Measurements from ENCODE around the gene CCDC78. TPM values are rescaled to one million over a fixed set of nuclear protein-coding genes. Genes with fewer than 3 reads are reported as not detected.

Gene CCDC78
- total RNA-seq, 4 donors from 2014 or later: 0.72 to 2.4 (median 1.5) TPM

DNA sequence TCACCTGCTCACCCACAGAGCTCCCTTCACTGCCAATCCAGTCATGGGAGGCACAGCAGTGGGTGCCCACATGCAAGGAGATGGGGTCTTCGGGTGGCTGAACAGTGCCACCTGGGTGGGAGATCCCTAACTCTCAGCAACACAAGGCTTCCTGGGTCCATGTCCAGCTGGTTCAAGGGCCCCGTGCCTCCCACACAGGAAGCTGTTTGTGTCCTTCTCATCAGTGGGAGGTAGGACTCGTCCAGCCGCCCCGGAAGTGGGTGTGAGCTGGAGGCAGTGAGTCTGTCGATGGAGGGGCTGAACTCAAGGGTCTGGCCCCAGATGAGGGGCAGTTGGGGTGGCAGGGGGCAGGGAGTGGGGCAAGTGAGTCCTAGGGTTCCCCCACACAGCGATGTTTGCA lies 22.2 kb downstream of the CCDC78 start:
- ATAC-seq (ENCODE audit: low FRiP score): no peak
- DNase-seq (ENCODE audit: low spot score): no peak
- TF ChIP-seq CTCF (IDR thresholded peaks at IDR 0.05): no peak

GRCh38 chr16:703406-703805 lies 22.8 kb downstream of the CCDC78 start:
- DNase-seq (ENCODE audit: low spot score) (no peak), ATAC-seq (ENCODE audit: low FRiP score) (no peak)
- no peak for TF ChIP-seq CTCF (IDR thresholded peaks at IDR 0.05)

DNA sequence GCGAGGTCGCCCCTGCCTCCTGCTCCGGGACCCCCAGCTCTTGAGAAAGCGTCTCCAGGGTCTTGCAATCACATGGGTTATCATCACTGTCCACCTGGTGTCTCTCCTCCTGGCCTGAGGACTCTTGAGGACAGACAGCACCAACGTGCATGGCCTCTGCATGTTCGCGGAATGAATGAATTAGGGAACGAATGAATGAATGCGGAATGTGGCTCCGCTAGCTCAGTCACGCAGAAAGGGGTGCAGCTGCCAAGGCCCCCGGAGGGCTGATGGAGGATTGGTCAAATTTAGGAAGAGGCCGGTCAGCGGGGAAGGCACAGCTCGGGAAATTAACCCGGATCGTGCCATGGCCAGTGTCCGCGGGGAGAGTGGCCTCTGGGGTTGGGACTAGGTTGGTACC lies 23.9 kb downstream of the CCDC78 start:
- DNase-seq (ENCODE audit: low spot score) (no peak), ATAC-seq (ENCODE audit: low FRiP score) (no peak)
- TF ChIP-seq CTCF (IDR thresholded peaks at IDR 0.05): no peak

DNA sequence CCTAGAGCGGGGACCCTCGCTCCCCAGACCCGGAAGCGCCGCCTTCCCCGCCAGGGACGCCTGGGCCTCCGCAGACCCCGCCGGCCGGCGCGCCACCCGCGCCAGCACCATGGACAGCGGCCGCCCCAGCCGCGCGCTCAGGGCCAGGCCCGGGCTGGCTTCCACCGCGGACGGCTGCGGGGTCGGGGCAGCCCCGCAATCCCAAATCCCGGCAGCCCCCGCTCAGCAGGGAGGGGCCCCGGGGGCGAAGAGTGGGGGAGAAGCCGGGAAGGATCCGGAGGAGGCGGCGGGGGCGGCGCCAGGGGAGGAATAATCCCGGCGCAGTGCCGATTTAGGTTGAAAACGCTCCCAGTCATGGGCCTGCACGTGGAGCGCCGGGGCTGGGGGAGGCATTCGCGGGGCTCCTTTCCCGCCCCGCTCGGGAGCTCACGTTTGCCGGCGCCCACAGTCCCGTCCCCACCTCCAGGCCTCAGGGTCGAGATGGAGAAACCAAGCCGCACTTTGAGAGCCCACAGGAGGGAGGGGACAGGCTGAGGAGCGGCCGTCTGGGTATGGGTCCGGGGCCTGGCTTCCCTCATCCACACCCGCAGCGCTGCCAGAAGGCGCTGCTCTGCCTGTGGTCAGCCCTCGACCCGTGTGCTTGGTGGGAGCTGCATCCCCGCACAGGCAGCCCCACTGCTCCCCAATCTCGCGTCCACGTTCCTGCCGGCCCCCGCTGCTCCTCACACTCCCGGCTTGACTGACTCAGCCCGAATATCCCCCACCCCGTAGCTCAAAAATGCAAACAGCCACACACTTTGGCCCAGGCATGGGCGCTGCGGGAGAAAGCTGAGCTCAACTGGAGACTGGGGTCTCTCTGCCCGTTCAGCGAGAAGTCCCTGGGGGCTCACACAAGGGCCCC lies 25.3 kb downstream of the CCDC78 start:
- DNase-seq (ENCODE audit: low spot score) (no peak), ATAC-seq (ENCODE audit: low FRiP score) (peak; percentile 61)

DNA sequence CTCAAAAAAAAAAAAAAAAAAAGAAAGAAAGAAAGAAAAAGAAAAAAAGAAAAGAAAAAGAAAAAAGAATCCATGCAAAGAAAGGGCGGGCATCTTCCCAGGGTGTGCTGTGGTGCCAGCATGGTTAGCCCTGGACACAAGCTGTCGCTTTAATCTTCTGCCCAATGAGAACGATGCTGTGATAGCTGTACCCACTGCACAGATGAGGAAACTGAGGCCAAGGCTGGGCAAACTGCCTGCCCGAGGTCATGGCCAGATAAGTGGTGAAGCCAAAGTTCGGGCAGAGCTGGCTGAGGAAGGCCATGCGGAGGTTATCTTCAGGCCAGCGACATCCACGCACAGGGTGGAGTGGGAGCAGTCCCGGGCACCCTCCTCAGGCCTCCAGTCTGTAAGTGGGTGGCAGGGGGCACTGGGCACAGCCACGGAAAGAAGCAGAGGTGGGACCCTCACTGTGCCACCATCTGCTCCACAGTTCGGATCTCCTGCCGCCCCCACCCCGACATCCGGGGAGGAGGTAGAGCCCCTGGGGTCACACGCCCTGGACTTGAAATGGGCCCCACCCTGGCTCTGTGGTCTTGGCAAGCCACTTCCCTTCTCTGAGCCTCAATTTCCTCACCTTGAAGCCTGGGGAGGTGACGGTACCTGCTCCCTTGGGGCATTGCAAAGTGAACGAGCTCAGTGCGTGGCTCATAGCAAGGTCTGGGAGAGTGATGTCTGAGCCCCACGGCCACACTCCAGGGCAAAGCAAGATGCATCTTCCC lies 27.2 kb downstream of the CCDC78 start:
- ATAC-seq (ENCODE audit: low FRiP score) (no peak), DNase-seq (ENCODE audit: low spot score) (no peak)
- no peak for TF ChIP-seq CTCF (IDR thresholded peaks at IDR 0.05)

More for the DNA sequence above, 25.3 kb downstream of the CCDC78 start:
- TF ChIP-seq CTCF (IDR thresholded peaks at IDR 0.05): no peak

- no peak for TF ChIP-seq CTCF (IDR thresholded peaks at IDR 0.05)
- DNase-seq (ENCODE audit: low spot score): no peak
- peak; percentile 46 for ATAC-seq (ENCODE audit: low FRiP score)
Measured at GRCh38 chr16:695355-696089, 30.7 kb downstream of the CCDC78 start.
